Activated CD8-positive, alpha-beta T cell treated with anti-CD3 and anti-CD28 coated beads for 36 hours (primary cell): ENCODE measurements around the gene RRM2. TPM values are rescaled to one million over a fixed set of nuclear protein-coding genes. Genes with fewer than 3 reads are reported as not detected.

ENCODE experiments used
- ATAC-seq: fragments of 200-7000 bp; cut with Tn5 transposase; one replicate; pipeline ENCODE4 v1.10.0; 2021; ENCODE audit warnings: mild to moderate bottlenecking, moderate library complexity
- CTCF ChIA-PET: fragments of 350-600 bp; sonication (Branson Sonifier 250); formaldehyde crosslinking; loops from one replicate; lab custom pipeline; 2021; ENCODE audit warnings: antibody characterized with exemption; lab: Charles Lee
- POLR2A ChIA-PET: fragments of 350-600 bp; sonication (Branson Sonifier 250); formaldehyde crosslinking; loops from one replicate; lab custom pipeline; 2021; ENCODE audit warnings: antibody characterized with exemption; lab: Charles Lee
- DNase-seq: peaks from one replicate; pipeline ENCODE4 v3.0.0-alpha.2; 2020
- H3K27ac Mint-ChIP-seq: one replicate; pipeline ENCODE4 v1.8.0; 2021; ENCODE audit warnings: mild to moderate bottlenecking, mixed read lengths
- H3K27me3 Mint-ChIP-seq: one replicate; pipeline ENCODE4 v1.8.0; 2021; ENCODE audit warnings: mixed read lengths
- H3K36me3 Mint-ChIP-seq: one replicate; pipeline ENCODE4 v1.8.0; 2021; ENCODE audit warnings: low read depth, mixed read lengths
- H3K4me1 Mint-ChIP-seq: one replicate; pipeline ENCODE4 v1.8.0; 2021; ENCODE audit warnings: low read depth, mixed read lengths
- H3K4me3 Mint-ChIP-seq: one replicate; pipeline ENCODE4 v1.8.0; 2021; ENCODE audit warnings: mild to moderate bottlenecking, moderate library complexity, mixed read lengths
- H3K9me3 Mint-ChIP-seq: one replicate; pipeline ENCODE4 v1.8.0; 2021; ENCODE audit warnings: mixed read lengths
- CTCF ChIP-seq: fragments of 200-600 bp; IDR thresholded peaks from one replicate; pipeline ENCODE4 v1.8.0; 2022; ENCODE audit warnings: antibody characterized with exemption, mild to moderate bottlenecking
- intact Hi-C: fragments of 100-400 bp; cut with micrococcal nuclease; formaldehyde crosslinking; loops from one replicate; pipeline ENCODE4 v1.10.0; 2022
- total RNA-seq, 2 experiments: library from RNA; stranded (reverse); gene quantifications; one replicate each; pipeline ENCODE4 v1.2.3, GENCODE V29; 2021

The RRM2 gene
- total RNA-seq, 2 experiments from 2014 or later = 368 to 396 TPM

GRCh38 chr2:10124538-10125045, 2.1 kb downstream of the RRM2 start:
- ATAC-seq (no peak), DNase-seq (peak; percentile 55)
- ChIA-PET POLR2A (interaction anchor here (0.6 to 8.0 kb wide), 12 partner anchors 10 to 322 kb away, joined by 3 to 67 read pairs (median 8); partner anchors contain the start of gene ODC1), CTCF (interaction anchor here (0.7 to 4.3 kb wide), 13 partner anchors 10 to 324 kb away, joined by 3 to 49 read pairs (median 3); partner anchors contain the start of gene ODC1)
- H3K36me3 Mint-ChIP-seq = peaks cover 83% of the 10 kb centered on the region
- peak overlapping the region; percentile 94 for H3K4me3 Mint-ChIP-seq
- peaks cover 41% of the 10 kb centered on the region for H3K4me1 Mint-ChIP-seq
- no peaks in the 10 kb centered on the region for H3K9me3 Mint-ChIP-seq
- peak; percentile 80 for TF ChIP-seq CTCF
- intact Hi-C loops = loop anchor here (5.0 to 10.0 kb wide), 3 partner anchors 42 to 323 kb away; partner anchors contain the start of genes CYS1, HPCAL1 and ODC1
- peak overlapping the region; percentile 55 for H3K27ac Mint-ChIP-seq
- peaks cover 2% of the 10 kb centered on the region for H3K27me3 Mint-ChIP-seq

- Mint-ChIP-seq H3K27me3 (peaks cover 2% of the 10 kb centered on the region), H3K36me3 (peaks cover 90% of the 10 kb centered on the region), H3K9me3 (no peaks in the 10 kb centered on the region), H3K4me3 (peak overlapping the region; percentile 94), H3K4me1 (peaks cover 49% of the 10 kb centered on the region), H3K27ac (no peak overlapping the region)
- ATAC-seq (no peak), DNase-seq (no peak)
- ChIA-PET POLR2A (interaction anchor here (1.2 to 8.0 kb wide), 9 partner anchors 8 to 320 kb away, joined by 3 to 67 read pairs (median 11); partner anchors contain the start of gene ODC1), CTCF (interaction anchor here (1.5 to 4.3 kb wide), 4 partner anchors 53 to 309 kb away, joined by 3 to 49 read pairs (median 35); no protein-coding TSS in a partner anchor)
- intact Hi-C loops = loop anchor here (10.0 kb wide), 1 partner anchor 179 kb away; the partner anchor contains the start of gene HPCAL1
- TF ChIP-seq CTCF = no peak
Observed at GRCh38 chr2:10125842-10126631, 3.5 kb downstream of the RRM2 start.

GRCh38 chr2:10126632-10127026, 4.1 kb downstream of the RRM2 start:
- DNase-seq (no peak), ATAC-seq (no peak)
- intact Hi-C loops = loop anchor here (10.0 kb wide), 1 partner anchor 178 kb away; the partner anchor contains the start of gene HPCAL1
- H3K27me3 Mint-ChIP-seq = peaks cover 2% of the 10 kb centered on the region
- no peak for TF ChIP-seq CTCF
- H3K4me3 Mint-ChIP-seq = peak overlapping the region; percentile 24
- no peak overlapping the region for H3K27ac Mint-ChIP-seq
- POLR2A ChIA-PET = interaction anchor here (0.9 to 8.0 kb wide), 7 partner anchors 8 to 320 kb away, joined by 3 to 67 read pairs (median 10); partner anchors contain the start of gene ODC1
- no peaks in the 10 kb centered on the region for H3K9me3 Mint-ChIP-seq
- H3K36me3 Mint-ChIP-seq = peaks cover 90% of the 10 kb centered on the region
- CTCF ChIA-PET = interaction anchor here (3.5 to 4.3 kb wide), 3 partner anchors 54 to 308 kb away, joined by 24 to 49 read pairs (median 46); no protein-coding TSS in a partner anchor
- peaks cover 49% of the 10 kb centered on the region for H3K4me1 Mint-ChIP-seq

GRCh38 chr2:10128420-10128819, 5.9 kb downstream of the RRM2 start:
- H3K9me3 Mint-ChIP-seq = no peaks in the 10 kb centered on the region
- peaks cover 91% of the 10 kb centered on the region for H3K36me3 Mint-ChIP-seq
- peak overlapping the region; percentile 18 for H3K27ac Mint-ChIP-seq

More at GRCh38 chr2:10128420-10128819, 5.9 kb downstream of the RRM2 start:
- peak overlapping the region; percentile 1 for H3K4me3 Mint-ChIP-seq
- H3K4me1 Mint-ChIP-seq = peaks cover 54% of the 10 kb centered on the region
- intact Hi-C loops = loop anchor here (10.0 kb wide), 1 partner anchor 176 kb away; the partner anchor contains the start of gene HPCAL1
- ATAC-seq (no peak), DNase-seq (no peak)
- ChIA-PET POLR2A (interaction anchor here (0.6 to 8.0 kb wide), 9 partner anchors 9 to 1150 kb away, joined by 3 to 67 read pairs (median 4); partner anchors contain the start of gene ODC1), CTCF (interaction anchor here (1.0 to 2.6 kb wide), 5 partner anchors 12 to 307 kb away, joined by 3 to 11 read pairs (median 6); no protein-coding TSS in a partner anchor)
- TF ChIP-seq CTCF = no peak
- H3K27me3 Mint-ChIP-seq = peaks cover 2% of the 10 kb centered on the region
